ENCODE results near the gene DNM1.

DNM1 gene

GRCh38 chr9:128211981-128212281, 8.8 kb downstream of the DNM1 start:
- no peak overlapping the region for H3K4me3 ChIP-seq (ENCODE audit: low read depth, low read length)
- no peak for TF ChIP-seq CTCF (IDR thresholded peaks at IDR 0.05; ENCODE audit: insufficient read depth, low read length, missing control alignments)
- ChIA-PET CTCF (interaction anchor here (1.3 to 6.2 kb wide), 5 partner anchors 8 to 129 kb away, joined by 3 to 36 read pairs (median 5); partner anchors contain the start of gene DNM1), POLR2A (interaction anchor here (0.7 kb wide), 1 partner anchor 41 kb away, joined by 3 read pairs; no protein-coding TSS in a partner anchor)
- no peak for DNase-seq (ENCODE audit: low read depth, low spot score)

GRCh38 chr9:128213746-128214497, 10.7 kb downstream of the DNM1 start:
- no peak for DNase-seq (ENCODE audit: low read depth, low spot score)
- H3K4me3 ChIP-seq (ENCODE audit: low read depth, low read length): no peak overlapping the region
- ChIA-PET POLR2A (no interaction called here), CTCF (interaction anchor here (1.2 to 6.2 kb wide), 2 partner anchors 10 to 12 kb away, joined by 4 to 36 read pairs; partner anchors contain the start of gene DNM1)
- TF ChIP-seq CTCF (IDR thresholded peaks at IDR 0.05; ENCODE audit: insufficient read depth, low read length, missing control alignments): no peak

- CTCF ChIA-PET: interaction anchor here (1.0 to 6.2 kb wide), 3 partner anchors 10 to 90 kb away, joined by 3 to 36 read pairs (median 3); partner anchors contain the start of gene DNM1
- POLR2A ChIA-PET: no interaction called here
Observed at GRCh38 chr9:128214571-128215490, 11.7 kb downstream of the DNM1 start.

GRCh38 chr9:128215491-128216409, 12.6 kb downstream of the DNM1 start:
- POLR2A ChIA-PET: no interaction called here

More at GRCh38 chr9:128214571-128215490, 11.7 kb downstream of the DNM1 start:
- DNase-seq (ENCODE audit: low read depth, low spot score): no peak
- H3K4me3 ChIP-seq (ENCODE audit: low read depth, low read length): no peak overlapping the region
- no peak for TF ChIP-seq CTCF (IDR thresholded peaks at IDR 0.05; ENCODE audit: insufficient read depth, low read length, missing control alignments)

More at GRCh38 chr9:128215491-128216409, 12.6 kb downstream of the DNM1 start:
- CTCF ChIA-PET: interaction anchor here (0.7 to 6.2 kb wide), 7 partner anchors 9 to 91 kb away, joined by 3 to 36 read pairs (median 3); partner anchors contain the start of gene DNM1
- peak; percentile 50 for DNase-seq (ENCODE audit: low read depth, low spot score)
- no peak for TF ChIP-seq CTCF (IDR thresholded peaks at IDR 0.05; ENCODE audit: insufficient read depth, low read length, missing control alignments)
- no peak overlapping the region for H3K4me3 ChIP-seq (ENCODE audit: low read depth, low read length)

Measured in AG04449 (cell line).